Stimulated activated CD8-positive, alpha-beta memory T cell treated with anti-CD3 and anti-CD28 coated beads, Interleukin-7, amount 100 ng/mL, for 1 hour (primary cell): Measurements from ENCODE around the gene LARP4.
"Not testable (repeated sequence)": the region's sequence is repeated elsewhere in the genome, so short reads cannot be mapped to it uniquely, and the experiment has no call there.

Source experiments
- DNase-seq, 2 donors: peaks; one replicate each; pipeline ENCODE4 v3.0.0-alpha.2; 2020; ENCODE audit warnings: low read depth in 2 of 2

Gene LARP4

GRCh38 chr12:50400638-50401499 is at the start of gene LARP4:
TSS of gene LARP4 (plus strand) at chr12:50400885. CDS start at chr12:50401011, 126 bp downstream.
- DNase-seq = peak; percentile 62 to 70

GRCh38 chr12:50351120-50352043 is 49.3 kb upstream of the LARP4 start:
- no peak for DNase-seq

GRCh38 chr12:50353404-50353803 is 47.3 kb upstream of the LARP4 start:
- no peak for DNase-seq

DNA sequence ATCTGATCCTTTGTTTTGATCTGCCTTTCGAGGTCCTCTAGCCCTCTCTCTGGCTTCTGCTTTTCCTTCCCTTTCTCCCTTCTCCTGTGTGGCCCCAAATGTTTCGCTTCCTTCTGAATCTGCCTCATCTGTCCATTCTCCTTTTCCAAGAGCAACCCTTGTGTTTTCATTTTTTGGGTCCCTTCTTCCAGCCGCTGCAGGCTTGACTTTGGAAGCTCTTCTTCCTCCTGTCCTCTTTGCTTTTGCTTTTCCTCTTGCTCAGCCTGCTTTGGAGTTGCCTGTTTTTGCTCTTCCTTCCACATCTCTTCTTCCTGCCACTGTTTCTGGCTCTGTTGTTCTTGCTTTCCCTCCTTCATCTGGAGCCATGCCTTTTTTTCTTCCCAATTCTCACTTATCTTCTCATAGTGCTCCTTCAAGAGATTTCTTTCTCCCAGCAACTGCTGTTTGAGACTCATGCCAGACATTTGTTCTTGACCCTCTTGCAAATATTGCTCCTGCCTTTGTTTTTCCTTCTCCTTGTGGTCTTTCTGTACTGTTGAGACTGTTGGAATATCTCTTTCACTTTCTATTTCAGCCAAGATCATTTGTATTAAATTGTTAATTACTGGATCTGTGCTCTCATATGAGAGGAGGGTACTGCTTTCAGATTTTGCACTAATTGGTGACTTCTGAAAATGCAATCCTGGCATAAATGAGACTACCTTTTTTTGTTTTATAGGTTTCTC is 46.7 kb upstream of the LARP4 start:
- no peak for DNase-seq

- DNase-seq = no peak
These were observed 45.8 kb upstream of the LARP4 start for GRCh38 chr12:50354908-50355307.

- DNase-seq = no peak
These were observed 45.3 kb upstream of the LARP4 start for GRCh38 chr12:50355365-50355764.

GRCh38 chr12:50362671-50363070 is 38.0 kb upstream of the LARP4 start:
- no peak for DNase-seq

DNA sequence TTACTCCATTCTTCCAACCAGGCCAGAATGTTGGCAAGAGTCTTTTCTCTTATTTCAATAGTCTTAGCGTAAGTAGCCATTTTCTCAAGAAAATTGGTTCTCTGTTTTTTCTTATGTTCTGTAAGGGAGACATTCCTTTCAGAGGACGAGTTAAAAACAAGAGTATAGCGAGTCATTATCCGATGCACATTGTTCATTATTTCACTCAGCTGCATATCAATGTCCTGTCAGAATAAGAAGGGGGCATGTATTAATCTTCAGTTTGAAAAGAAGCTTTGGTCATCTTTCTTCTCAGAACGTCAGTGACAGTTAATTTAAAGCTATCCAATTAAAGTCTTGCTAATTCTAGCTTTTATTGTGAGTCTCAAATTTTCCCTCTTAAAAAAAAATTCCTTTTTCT is 37.5 kb upstream of the LARP4 start:
- DNase-seq = no peak

DNA sequence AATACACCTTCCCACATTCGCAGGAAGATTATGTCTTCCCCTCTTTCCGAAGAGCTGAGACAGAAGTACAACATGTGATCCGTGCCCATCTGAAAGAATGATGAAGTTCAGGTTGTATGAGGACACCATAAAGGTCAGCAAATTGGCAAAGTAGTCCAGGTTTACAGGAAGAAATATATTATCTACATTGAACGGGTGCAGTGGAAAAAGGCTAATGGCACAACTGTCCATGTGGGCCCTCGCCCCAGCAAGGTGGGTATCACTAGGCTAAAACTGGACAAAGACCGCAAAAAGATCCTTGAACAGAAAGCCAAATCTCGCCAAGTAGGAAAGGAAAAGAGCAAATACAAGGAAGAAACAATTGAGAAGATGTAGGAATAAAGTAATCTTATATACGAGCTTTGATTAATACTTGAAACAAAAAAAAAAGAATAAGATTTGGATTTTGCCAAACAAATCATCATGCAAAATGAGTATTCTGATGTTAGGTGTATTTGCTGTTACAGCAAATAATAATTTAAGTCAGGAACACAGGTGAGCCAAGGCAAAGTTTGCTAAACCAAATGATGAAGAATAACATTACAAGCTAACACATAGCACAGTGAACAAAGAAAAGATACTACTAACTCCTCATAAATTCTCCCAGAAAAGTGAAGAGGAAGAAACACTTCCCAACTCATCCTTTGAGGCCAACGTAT is 34.8 kb upstream of the LARP4 start:
- no peak for DNase-seq

- DNase-seq = not testable (repeated sequence)
These were observed 30.0 kb upstream of the LARP4 start for GRCh38 chr12:50370672-50371071.

DNA sequence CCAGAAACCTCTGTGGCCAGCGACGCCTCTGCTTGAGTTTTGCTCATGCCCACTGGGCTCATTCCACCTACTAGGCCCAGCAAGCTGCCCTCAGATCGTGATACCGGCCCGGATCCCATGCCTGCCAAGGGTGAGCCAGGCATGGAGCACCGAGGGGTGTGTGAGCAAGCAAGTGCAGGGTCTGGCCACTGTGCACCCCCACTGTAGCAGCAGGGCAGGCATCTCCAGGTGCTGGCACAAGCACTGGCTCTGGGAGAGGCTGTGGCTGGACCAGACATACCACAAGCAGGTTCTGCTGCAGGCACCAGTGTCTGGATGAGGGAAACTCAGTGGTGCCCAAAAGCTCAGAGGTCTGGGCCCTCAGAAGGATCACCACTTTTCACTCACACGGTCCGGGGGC is 24.9 kb upstream of the LARP4 start:
- DNase-seq = no peak

DNA sequence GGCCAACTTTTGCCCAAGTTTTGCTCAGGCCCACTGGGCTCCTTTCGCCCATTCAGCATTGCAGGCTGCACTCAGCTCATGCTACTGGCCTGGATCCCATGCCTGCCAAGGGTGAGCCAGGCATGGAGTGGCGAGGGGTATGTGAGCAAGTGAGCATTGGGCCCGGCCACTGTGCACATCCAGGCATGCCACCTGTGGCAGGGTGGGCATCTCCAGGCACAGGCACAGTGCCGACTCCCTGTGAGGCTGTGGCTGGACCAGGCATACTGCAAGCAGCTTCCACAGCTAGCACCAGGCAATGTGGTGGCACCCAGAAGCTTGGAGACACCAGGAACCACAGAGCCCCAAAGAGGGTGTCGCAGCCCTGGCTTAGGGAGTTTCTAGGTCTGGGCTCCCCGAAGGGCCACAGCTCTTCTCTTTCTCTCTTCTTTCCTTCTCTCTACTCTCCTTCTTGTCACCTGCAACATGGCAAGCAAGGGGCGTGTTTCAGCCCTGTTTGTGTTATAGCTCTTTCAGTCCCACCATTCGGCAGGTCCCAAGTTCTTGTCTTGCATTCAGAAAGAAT is 19.8 kb upstream of the LARP4 start:
- no peak for DNase-seq

- DNase-seq = no peak
These were observed 13.2 kb upstream of the LARP4 start for GRCh38 chr12:50387487-50387886.

GRCh38 chr12:50387972-50388478 is 12.7 kb upstream of the LARP4 start:
- no peak for DNase-seq

DNA sequence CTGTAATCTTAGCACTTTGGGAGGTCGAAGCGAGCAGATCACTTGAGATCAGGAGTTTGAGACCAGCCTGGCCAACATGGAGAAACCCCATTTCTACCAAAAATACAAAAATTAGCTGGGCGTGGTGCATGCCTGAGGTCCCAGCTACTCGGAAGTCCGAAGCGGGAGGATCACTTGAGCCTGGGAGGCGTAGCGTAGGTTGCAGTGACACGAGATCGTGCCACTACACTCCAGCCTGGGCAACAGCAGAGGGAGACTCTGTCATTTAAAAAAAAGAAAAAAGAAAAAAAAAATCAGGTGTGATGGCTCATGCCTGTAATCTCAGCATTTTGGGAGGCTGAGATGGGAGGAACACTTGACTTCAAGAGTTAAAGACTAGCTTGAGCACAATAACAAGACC is 11.9 kb upstream of the LARP4 start:
- not testable (repeated sequence) for DNase-seq

GRCh38 chr12:50390316-50390741 is 10.4 kb upstream of the LARP4 start:
- DNase-seq = no peak

- DNase-seq = no peak
These were observed 6.1 kb upstream of the LARP4 start for GRCh38 chr12:50394469-50395029.

- no peak for DNase-seq
These were observed 3.5 kb upstream of the LARP4 start for GRCh38 chr12:50397117-50397650.

- no peak for DNase-seq
These were observed 1.8 kb upstream of the LARP4 start for GRCh38 chr12:50398931-50399330.

- DNase-seq = no peak
These were observed 514 bp upstream of the LARP4 start for GRCh38 chr12:50400104-50400637.
